Measurements from ENCODE around the gene SOX2.

SOX2 gene

DNA sequence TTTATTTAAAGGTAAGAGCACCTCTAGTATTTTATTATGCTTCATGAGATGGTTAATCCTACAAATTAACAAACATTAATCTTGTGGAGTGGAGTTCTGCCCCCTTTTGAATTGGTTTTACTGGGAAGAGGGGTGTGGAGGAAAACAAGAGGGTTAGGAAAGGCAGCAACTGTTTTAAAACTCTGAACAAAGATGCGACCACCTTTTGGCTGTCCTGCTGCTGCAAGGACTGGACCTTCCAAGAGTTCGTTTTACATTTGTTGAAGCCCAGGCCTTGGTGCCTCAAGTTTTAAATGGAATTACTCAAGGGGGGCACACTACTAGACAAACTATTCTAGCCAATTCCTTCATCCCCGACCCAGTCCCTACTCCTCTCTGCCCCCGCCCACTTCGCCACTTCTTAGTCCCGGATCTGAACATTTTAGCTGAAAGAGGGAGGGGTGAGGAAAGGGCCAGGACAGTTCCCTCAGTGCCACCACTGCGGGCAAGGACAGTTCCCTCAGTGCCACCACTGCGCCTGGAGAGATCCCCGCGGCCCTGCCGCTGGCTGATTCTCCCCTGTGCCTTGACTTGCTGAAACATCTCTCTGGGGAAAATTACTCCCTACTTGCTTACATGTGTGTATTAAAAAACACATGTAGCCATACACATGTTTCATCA is 11.2 kb downstream of the SOX2 start:
- no peak for DNase-seq (ENCODE audit: low spot score)

DNA sequence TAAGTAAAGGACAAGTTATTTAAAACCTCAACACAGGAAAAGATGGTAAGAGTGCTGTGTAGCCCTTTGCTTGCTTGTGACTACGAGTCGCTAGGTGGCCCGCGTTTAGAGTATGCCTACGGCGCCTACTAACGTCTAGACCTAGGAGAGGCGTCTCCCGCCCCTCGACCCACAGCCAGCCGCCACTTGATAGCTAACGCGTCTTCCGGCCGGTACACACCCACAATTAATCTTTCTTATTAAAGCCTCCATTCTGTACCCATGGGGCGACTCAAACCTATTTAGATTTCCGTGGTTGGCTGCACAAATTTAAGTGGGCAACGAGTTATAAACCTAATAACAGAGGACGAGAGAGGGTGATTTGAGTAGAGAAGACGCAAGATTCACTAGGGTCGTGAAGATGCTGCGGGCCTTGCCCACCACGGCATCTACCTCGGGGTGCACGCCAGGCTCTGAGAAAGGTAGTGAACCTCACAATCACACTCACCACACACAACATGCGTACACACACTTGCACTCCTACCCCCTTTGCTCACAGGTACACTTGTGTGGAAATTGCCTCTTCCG is 12.0 kb downstream of the SOX2 start:
- no peak for DNase-seq (ENCODE audit: low spot score)

DNA sequence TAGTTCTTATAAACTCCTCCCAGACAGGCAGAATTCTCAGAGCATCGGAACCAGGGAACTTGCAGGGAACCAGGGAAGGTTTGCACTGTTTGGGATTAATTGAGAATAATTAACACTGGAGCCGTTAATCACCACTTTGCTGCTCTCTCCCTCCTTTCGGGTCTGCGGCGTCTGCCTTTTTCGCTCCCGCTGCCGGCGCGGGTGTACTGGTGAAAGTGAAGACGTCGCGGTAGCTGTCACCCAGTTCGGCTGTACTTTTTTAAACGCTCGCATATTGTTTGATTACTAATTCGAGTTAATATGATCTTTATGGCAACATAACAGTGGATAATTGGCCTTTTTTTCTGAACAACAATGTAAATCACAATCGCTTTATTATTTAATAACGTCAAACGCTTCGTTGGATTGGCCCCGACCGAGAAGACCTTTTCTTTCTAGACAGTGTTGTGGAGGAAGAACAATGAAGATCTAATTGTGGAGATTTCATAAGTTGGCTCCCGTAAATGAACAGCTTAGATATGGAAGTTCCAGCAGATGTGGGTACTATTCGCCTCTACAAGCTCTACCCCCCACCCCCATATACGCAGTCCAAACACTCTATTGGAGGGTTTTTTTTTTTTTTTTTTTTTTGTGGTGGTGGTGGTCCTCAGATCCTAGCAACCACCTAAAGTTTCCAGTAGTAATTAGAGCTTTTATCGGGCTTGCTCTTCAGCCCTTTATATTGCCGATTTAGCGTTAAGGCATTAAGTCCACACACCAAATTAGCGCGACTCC is 12.7 kb downstream of the SOX2 start:
- no peak for DNase-seq (ENCODE audit: low spot score)

DNA sequence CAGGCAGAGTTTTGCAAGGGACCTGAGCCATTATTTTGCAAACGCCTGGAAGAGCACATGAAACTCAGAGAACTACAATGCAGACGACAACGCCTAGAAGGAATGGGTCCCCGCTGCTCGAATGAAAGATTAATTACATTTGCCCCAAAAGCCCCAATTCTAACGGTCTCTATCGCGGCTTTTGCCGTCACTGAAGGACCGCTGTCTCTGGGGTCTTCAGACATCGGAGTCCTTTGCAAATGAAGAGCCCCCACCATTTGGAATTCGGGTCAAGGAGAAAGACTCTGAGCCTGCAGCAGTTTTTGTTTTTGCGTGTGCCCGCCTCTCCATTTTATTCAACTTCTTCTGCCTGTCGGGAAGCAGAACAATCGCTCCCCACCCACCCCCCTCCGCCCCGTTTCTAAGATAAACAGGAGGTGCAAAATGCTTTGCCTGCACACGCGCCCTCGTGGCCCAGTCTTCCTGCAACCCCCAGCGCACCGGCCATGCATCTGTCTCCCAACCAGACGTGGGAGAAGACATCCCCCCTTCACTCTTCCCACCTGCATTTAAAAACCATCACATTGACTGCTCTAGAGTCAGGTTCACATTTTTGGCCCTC is 13.5 kb downstream of the SOX2 start:
- DNase-seq (ENCODE audit: low spot score) = no peak

DNA sequence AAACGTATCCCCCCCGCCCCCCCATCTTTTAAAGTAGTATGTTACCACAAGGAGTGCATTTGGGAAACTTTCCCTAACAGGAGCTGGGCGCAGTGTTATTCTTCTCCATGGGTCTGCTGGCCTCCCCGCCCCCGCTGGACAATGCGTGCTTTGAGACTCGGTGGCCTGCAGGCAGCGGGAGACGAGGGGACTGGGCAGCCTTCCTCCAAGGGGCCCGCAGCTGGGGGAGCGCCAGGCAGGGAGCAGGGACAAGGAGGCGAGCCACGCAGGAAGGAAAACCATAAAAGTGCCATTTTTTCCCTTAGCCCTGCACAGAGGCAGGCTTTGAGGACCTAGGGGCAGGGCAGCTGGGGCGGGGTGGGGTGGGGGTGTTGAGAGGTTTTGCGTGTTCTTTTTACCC is 14.1 kb downstream of the SOX2 start:
- peak; percentile 89 for DNase-seq (ENCODE audit: low spot score)

DNA sequence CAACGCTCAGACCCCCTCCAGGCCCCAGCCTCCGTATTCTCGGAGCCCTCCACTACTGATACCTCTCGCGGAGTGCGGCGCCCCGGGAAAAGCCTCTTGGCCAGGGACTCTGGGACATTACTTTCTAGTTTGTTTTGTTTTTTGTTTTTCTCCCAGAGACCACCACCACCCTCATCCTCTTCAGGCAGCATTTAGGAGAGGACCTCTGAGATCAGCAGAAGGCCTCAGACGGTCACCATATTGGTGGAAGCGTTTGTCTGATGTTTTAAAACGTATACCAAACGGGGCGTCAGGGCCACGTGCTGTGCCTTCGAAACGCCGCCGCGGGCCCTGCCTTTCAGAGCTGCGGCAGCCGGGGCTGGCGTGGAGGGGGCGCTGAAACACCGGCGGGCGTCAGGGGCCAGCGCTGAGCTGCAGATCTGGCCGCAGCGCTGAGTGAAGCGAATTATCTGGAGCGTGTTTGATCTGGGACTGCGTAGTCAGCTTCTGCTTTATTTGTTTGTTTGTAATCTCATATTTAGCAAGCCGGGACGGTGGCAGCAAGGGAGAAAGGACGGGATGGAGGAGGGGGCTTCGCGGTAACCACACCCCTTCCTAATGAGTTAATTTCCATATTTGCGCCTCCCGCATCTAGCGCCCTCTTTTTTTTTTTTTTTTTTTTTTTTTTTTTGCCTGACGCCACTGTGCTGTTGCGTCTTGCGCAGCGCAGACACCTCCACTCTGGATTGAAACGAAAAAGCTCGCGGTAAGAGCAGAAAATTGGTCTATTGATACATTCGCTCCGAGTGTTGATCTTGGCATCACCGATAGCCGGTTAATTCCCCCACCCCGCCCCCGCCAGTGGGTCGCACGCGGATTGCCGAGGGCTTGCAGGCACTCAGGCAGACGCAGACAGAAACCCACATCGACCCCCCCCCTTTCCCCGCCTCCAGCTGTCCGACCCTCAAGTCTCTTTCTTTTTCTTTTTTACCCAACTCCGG is 14.9 kb downstream of the SOX2 start:
- peak; percentile 73 for DNase-seq (ENCODE audit: low spot score)

DNA sequence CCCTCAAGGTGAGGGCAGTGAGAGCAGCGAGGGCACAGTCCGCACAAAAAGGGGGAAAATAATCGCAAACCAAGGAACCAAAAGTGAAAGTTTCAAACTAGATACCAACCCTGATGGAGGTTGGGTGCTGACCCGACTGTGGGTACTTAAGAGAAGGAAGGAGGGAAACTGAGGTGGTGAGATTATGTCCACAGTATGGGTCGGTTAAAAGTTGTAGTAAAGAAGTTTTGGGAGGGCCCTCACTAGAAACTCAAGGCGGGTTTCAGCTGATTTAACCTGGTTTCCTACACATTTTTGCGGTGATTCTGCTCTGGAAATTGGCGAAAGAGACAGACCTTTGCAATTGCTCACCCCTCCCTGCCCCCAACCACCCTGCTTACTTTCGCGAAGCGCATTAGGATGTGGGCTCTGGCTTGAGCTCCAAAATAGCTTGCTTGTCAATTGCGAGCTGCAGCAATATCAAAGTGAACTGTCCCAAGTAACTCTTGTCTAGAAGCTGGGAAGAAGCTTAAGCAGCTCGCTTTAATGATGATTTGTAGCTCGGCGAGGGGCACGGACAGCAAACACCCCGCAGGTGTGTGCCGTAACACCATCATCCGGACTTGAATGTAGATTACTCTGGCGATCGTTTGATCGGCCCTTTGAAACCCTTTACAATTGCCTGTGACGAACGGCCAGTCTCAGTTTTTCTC is 15.8 kb downstream of the SOX2 start:
- DNase-seq (ENCODE audit: low spot score) = no peak

DNA sequence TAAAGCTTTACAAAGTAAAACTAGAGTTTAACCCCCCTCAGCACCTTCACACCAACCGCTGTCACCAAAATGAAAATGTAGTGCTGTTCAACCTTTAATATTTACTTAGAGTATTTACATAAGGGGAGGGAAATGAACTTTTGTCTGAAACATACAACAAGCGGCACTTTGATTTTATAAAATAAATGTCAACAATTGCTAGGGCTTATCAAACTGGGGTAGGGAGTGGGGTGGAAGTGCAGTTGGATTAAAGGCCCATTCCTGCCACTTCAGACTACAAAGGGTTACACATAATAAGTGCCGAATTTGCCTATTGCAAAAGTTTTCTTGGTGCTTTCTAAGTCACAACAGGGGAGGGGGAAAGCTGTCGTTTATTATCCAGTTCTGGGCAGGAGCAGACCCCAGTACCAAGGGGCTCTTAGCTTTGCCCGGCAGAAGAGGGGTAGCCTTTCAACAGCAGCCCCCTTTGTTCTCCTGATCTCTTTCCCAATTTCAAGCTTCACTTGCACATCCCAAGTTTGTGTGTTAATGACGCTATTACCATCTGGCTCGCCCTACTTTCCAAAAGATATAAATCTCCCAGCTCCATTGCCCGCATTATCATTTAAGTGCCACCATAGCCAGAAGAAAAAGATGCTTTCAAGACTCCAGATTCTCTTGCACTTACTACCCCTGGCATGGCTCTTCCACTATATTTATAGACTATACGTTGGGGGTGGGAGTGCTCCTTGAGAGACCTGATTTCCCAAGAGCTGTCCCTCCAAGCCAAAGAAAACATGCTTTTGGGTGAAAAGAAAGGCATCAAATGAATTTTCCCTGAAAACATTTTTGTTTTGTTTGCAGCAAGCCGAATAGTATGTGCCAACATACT is 17.0 kb downstream of the SOX2 start:
- DNase-seq (ENCODE audit: low spot score) = no peak

DNA sequence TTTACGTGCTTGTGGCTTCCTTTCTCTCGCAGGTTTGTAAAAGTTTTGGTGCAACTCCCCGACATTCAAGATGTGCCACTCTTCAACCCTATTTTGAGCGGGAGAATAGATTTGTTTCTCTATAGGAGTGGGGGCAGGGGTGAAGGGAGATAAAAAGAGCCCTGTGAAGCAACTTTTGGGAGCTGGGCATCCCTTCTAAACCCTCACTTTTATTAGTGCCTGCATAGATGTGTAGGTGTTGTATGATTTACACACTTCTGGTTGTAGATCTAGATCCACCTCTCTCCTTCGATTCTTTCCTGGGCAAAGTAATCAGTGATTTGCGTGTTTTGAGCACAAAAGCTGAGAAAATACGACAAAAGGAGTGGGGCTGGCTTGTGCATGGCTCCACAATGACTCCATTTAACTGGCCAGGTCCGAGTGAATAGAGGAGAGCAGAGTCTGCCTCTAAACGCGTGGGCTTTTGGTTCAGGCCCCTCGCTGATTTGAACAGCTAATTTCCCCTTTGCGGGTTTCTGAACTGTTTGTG is 17.7 kb downstream of the SOX2 start:
- DNase-seq (ENCODE audit: low spot score) = no peak

DNA sequence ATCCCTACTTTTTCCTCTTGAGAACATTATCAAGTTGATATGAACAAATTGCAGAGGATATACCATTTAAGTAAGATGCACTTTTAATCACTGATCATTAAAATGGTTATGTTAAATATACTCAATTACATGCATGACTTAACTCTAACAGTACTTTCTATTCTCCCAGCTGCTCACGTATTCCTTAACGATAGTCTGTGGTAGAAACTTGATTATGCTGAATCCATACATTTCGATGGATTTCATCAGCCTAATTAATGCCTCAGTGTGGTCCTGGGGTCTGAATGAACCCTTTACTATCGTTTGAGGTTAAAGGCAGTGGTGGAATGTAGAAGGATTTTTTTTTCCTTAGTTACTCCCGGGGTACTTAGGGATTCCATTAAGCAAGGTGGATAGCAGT is 18.6 kb downstream of the SOX2 start:
- no peak for DNase-seq (ENCODE audit: low spot score)

DNA sequence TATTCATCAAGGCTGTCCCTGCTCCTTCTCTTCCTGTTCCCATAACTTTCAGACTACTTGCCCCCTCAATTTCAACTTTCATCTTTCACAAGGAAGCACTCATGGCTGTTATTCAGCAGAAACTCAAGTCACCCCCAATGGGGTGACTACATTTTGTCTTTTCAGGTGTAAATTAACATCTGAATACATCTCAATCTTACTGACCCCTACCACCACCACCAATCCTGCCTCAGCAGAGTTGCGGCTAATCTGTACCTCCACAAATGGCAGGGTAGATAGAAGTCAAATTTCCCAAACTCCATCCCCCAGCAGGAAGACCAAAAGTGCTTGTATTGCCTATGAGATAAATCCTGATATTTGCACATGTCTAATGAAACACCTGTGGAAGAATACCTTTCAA is 19.2 kb downstream of the SOX2 start:
- DNase-seq (ENCODE audit: low spot score) = no peak

DNA sequence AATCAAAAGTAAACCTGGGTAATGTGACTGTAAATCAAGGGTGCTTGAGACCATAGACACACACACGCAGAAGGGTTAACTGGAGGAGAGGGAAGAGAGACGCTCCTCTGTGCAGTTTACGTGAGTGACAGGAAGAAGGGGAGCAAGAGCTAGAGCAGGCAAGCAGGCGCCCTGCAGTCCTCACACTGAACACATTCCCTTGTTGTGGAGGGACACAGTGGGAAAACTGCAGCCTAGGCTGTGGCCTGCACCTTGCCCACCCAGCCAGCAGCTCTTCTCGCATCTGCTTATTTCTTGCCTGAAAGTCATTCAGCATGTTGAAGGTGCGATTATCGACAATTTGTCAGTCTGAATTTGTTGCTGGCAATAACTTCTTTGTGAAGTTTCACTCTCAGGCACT is 24.2 kb downstream of the SOX2 start:
- DNase-seq (ENCODE audit: low spot score) = no peak

DNA sequence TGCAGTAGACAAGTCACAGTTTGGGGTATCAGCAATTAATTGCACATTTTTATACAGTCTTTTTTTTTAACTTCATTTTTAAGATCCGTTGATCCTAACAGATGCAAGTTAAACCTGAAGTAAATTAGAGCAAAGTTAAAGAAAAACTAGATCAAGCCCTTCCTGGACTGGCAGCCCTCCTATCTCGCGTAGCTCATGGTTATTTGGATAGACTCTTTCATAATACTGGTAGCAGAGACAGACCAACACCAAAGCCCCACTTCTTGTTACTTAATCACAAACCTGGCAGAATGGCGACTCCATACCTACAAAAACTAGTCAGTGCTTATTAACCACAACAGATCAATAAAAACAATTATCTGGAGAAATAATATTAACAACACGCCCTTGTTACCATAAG is 26.8 kb downstream of the SOX2 start:
- no peak for DNase-seq (ENCODE audit: low spot score)

DNA sequence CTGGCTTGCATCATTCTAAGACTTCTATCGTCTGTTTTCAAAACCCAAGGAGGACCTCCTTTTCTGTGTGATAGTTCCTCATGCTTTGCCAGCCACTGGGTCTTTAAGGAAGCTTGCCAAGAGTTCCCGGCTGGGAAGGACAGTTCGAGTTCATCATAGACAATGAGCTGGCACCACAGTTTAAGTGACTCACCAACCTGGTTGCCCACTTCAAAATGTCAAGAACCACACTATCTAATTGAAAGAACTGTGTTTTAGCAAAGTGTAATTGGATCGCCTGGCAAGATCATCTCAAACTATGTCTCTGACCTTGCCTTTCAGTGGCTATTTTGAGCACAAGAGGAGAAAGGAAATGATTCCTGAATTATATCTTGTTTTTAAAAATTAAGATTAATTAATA is 27.9 kb downstream of the SOX2 start:
- DNase-seq (ENCODE audit: low spot score) = no peak

DNA sequence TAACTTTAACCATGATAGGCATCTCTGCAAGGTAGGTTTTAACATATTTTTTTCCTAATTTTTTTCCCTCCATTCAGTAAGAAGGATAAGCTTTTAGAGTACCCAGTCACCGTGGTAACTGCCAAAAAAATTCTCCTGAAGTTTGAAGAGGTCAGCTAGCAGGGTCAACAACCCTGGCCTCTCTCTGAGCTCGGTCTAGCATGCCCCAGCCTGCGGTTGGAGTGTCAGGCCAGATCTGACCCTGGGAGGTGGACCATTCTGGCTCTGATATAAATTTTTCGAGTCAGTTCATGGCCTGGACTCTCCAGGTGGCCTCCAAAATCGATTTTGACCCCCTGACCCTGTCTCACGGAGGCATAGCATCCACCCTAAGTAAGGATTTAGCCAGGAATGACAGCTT is 29.7 kb downstream of the SOX2 start:
- no peak for DNase-seq (ENCODE audit: low spot score)

DNA sequence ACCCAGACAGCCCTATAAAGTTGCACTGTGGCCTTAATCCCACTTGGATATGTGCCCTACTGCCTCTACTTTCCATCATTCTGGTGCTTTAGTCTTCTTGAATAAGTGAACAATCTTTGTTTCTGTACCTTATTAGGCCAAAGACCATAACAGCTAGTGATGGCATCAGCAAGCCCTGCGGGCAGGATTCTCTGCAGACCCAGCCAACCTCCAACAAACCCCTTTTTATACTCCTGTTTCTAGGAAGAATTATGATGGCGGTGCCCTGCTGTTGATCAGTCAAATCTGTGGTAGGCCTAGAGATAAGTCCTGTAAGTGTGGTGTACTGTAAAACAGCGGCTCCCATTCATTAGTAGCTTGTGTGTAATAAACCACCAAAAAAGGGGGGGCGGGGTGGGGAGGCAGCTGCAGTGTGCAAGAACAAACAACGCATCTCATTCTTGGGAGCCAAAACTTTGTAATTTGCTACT is 40.5 kb downstream of the SOX2 start:
- peak; percentile 84 for DNase-seq (ENCODE audit: low spot score)

DNA sequence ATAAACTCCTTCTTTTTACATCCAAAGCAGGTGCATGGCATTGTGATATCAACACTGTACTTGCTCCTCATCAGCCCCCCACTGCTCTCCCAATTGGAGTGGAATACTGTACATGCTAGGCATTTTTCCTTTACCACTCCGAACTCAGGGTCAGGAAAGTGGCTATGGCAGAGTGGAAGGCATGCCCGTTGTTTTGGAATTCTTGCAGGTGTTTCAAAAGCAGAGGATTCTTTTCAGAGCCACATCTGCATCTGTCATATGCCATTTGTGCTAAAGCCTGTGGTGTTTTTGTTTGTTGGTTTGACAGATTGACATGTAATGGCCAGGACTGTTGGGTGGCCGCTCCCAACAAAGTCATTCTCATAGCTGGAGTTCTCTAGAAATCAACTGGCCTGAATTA is 41.7 kb downstream of the SOX2 start:
- no peak for DNase-seq (ENCODE audit: low spot score)

DNA sequence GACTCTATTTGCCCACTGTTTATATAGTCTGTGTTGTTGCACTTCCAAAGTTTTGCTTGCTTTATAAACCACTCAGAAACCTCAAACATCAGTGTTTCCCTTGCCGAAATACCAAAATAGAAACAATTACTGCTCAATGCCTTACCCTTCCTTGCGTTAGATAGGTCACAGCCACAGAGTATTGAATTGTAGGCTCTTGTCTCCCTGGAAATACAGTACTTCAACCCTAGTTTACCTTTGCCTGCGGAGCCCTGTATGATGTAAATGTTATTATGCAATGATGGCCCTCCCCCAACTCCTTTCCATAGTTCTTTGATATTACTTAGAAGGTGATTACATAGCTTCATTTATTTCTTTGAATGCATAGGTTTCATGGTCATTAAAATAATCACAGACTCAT is 44.2 kb downstream of the SOX2 start:
- DNase-seq (ENCODE audit: low spot score) = no peak

DNA sequence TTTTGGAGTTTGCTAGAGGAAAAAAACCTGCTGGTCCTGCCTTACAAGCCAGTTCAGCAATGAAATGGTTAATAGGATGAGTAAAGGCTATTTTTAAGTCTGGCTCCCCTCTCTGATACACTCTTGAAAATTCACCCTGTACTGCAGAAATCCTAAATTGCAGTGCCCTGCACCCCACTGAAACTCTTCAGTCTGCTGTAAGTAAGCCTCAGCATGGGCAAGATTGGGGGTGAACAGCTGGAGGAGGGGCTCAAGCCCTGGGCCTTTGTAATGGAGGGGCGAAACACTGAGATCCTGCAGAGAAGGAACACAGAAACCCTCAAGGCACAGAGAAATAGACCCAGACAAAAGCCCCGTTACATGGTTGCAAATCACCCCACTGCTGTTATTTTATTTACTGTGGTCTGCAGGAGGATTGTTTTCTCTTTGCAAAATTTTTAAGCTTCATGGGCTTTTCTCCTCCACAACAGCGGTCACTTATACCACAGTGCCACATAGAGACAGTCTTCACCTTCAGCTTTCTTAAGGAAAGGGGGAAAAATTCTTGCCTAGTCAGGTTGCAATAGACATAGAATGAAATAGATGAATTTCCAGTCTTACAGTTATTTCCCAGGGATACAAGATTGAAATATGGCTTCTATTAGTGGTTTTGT is 45.0 kb downstream of the SOX2 start:
- peak; percentile 24 for DNase-seq (ENCODE audit: low spot score)
